Measurements from ENCODE around the gene SORBS1. TPM values are rescaled to one million over a fixed set of nuclear protein-coding genes. Genes with fewer than 3 reads are reported as not detected.

The SORBS1 gene
- total and polyA plus RNA-seq, 4 donors = 13.1 to 68.9 (median 44.0) TPM

GRCh38 chr10:95333997-95334804, 227.0 kb downstream of the SORBS1 start:
- 50 to 58% methylated on average over 12 of the region's 12 CpGs for WGBS, 2 donors
- TF ChIP-seq CTCF (IDR thresholded peaks at IDR 0.05; ENCODE audit: control extremely low read depth, extremely low read depth) = no peak
- no peaks in the 10 kb centered on the region for H3K27me3 ChIP-seq (ENCODE audit: control insufficient read depth in 3 of 3, insufficient read depth in 3 of 3, low read length in 2 of 3)
- H3K4me3 ChIP-seq = no peak overlapping the region
- DNase-seq (peak in 1 of 3 donors; percentile 52), ATAC-seq (ENCODE audit: insufficient read depth, low FRiP score) (peak; percentile 49)
- peaks cover 0 to 24% (median 2%) of the 10 kb centered on the region in 5 donors for H3K4me1 ChIP-seq (ENCODE audit: control insufficient read depth in 5 of 5, insufficient read depth in 5 of 5, low read length in 5 of 5)
- H3K9ac ChIP-seq (ENCODE audit: insufficient read depth in 1 of 2, low read length in 2 of 2) = no peak overlapping the region
- peak overlapping the region; percentile 94 to 97 for H3K27ac ChIP-seq (ENCODE audit: low read depth in 1 of 2, low read length in 1 of 2)
- no peaks in the 10 kb centered on the region for H3K9me3 ChIP-seq (ENCODE audit: control insufficient read depth in 4 of 4, insufficient read depth in 3 of 4, low read length in 3 of 4)
- H3K36me3 ChIP-seq (ENCODE audit: control insufficient read depth in 4 of 4, insufficient read depth in 4 of 4, low read length in 4 of 4) = peaks cover 3 to 15% (median 5%) of the 10 kb centered on the region in 4 donors

GRCh38 chr10:95332666-95333249, 228.4 kb downstream of the SORBS1 start:
- Histone ChIP-seq H3K36me3 (ENCODE audit: control insufficient read depth in 4 of 4, insufficient read depth in 4 of 4, low read length in 4 of 4) (peaks cover 2 to 10% (median 2%) of the 10 kb centered on the region in 4 donors), H3K4me3 (no peak overlapping the region), H3K4me1 (ENCODE audit: control insufficient read depth in 5 of 5, insufficient read depth in 5 of 5, low read length in 5 of 5) (peaks cover 0 to 31% (median 2%) of the 10 kb centered on the region in 5 donors), H3K9me3 (ENCODE audit: control insufficient read depth in 4 of 4, insufficient read depth in 3 of 4, low read length in 3 of 4) (no peaks in the 10 kb centered on the region), H3K27ac (ENCODE audit: low read depth in 1 of 2, low read length in 1 of 2) (no peak overlapping the region), H3K27me3 (ENCODE audit: control insufficient read depth in 3 of 3, insufficient read depth in 3 of 3, low read length in 2 of 3) (no peaks in the 10 kb centered on the region), H3K9ac (ENCODE audit: insufficient read depth in 1 of 2, low read length in 2 of 2) (no peak overlapping the region)
- 94 to 97% methylated on average over 4 of the region's 4 CpGs for WGBS, 2 donors
- ATAC-seq (ENCODE audit: insufficient read depth, low FRiP score) (no peak), DNase-seq (no peak)
- no peak for TF ChIP-seq CTCF (IDR thresholded peaks at IDR 0.05; ENCODE audit: control extremely low read depth, extremely low read depth)

- peaks cover 2 to 6% (median 2%) of the 10 kb centered on the region in 4 donors for H3K36me3 ChIP-seq (ENCODE audit: control insufficient read depth in 4 of 4, insufficient read depth in 4 of 4, low read length in 4 of 4)
- no peaks in the 10 kb centered on the region for H3K27me3 ChIP-seq (ENCODE audit: control insufficient read depth in 3 of 3, insufficient read depth in 3 of 3, low read length in 2 of 3)
- H3K9me3 ChIP-seq (ENCODE audit: control insufficient read depth in 4 of 4, insufficient read depth in 3 of 4, low read length in 3 of 4) = no peaks in the 10 kb centered on the region
- DNase-seq (no peak), ATAC-seq (ENCODE audit: insufficient read depth, low FRiP score) (no peak)
- TF ChIP-seq CTCF (IDR thresholded peaks at IDR 0.05; ENCODE audit: control extremely low read depth, extremely low read depth) = no peak
- no peak overlapping the region for H3K27ac ChIP-seq (ENCODE audit: low read depth in 1 of 2, low read length in 1 of 2)
- H3K4me3 ChIP-seq = no peak overlapping the region
- H3K9ac ChIP-seq (ENCODE audit: insufficient read depth in 1 of 2, low read length in 2 of 2) = no peak overlapping the region
- WGBS, 2 donors = 87 to 89% methylated on average over 3 of the region's 3 CpGs
- H3K4me1 ChIP-seq (ENCODE audit: control insufficient read depth in 5 of 5, insufficient read depth in 5 of 5, low read length in 5 of 5) = peaks cover 0 to 36% (median 2%) of the 10 kb centered on the region in 5 donors
Observed at GRCh38 chr10:95331596-95332130, 229.5 kb downstream of the SORBS1 start.

Measured in lung (tissue), 12 donors.